Measurements from ENCODE around the gene CA14. TPM values are rescaled to one million over a fixed set of nuclear protein-coding genes. Genes with fewer than 3 reads are reported as not detected.
"Not testable (repeated sequence)": the region's sequence is repeated elsewhere in the genome, so short reads cannot be mapped to it uniquely, and the experiment has no call there.

The CA14 gene
- total RNA-seq, 1 experiment from 2014 or later, result not detected

DNA sequence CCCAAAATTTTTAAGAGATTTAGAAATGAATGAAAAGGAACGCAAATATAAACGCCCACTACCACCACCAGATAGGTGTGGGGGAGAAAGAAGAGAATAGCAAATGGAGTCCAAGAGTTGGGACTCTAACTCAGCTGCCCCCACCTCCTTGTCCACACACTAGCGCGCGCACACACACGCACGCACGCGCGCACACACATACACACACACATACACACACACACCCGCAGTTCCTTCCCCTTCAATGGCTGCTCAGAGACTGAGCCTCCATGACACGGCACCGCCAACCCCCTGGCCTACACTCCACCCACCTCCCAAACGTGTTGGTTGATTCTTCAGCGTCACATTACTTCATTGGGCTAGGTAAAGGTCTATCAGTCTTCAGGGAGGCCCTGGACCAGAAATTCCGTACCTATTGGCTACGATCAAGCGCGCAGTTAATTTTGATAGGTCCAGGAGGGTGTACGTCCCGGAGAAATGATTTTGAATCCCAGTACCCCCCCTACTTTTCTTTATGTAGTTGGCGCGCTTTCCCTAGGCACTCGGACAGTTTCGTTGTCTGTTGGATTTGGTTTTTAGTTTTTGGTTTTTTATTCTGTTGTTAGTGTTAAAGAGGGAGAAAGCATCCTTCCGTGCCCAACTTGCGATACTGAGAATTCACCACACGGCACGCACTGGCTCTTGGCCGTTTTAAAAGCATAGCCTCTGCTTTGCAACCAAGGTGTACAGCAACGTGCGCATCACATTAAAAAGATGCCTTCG, 21.5 kb upstream of the CA14 start, which contains the start of gene ANP32E:
Gene ANP32E (minus strand): TSS at position 261 of the 762 bp plus-strand sequence. CDS start 326 bp downstream, outside the sequence.
- peak within 1 kb of the TSS; percentile 79 for H3K9ac ChIP-seq (ENCODE audit: low read length)
- peak; percentile 100 for DNase-seq
- peak within 1 kb of the TSS; percentile 84 for H2AFZ ChIP-seq (ENCODE audit: low read length)
- H4K20me1 ChIP-seq (ENCODE audit: low read length), result peaks cover 4% of the 10 kb centered on the region; the same call in 1 of the 2 replicates
- H3K9me3 ChIP-seq (ENCODE audit: low read length), result no peaks in the 10 kb centered on the region
- ATAC-seq, result peak; percentile 89
- H3K79me2 ChIP-seq (ENCODE audit: low read length), result peaks cover 48% of the 10 kb centered on the region
- POLR2A ChIA-PET (ENCODE audit: unreplicated experiment), result no interaction called here
- H3K4me3 ChIP-seq (ENCODE audit: low read length), result peak within 1 kb of the TSS; percentile 77
- H3K4me1 ChIP-seq (ENCODE audit: insufficient read depth, low read length), result peaks cover 22% of the 10 kb centered on the region
- H3K27me3 ChIP-seq (ENCODE audit: low read length), result no peaks in the 10 kb centered on the region
- H3K27ac ChIP-seq (ENCODE audit: low read length), result peak within 1 kb of the TSS; percentile 80
- H3F3A ChIP-seq (ENCODE audit: low read length, unreplicated experiment), result no peaks in the 10 kb centered on the region
- TF ChIP-seq, protein P1, sequence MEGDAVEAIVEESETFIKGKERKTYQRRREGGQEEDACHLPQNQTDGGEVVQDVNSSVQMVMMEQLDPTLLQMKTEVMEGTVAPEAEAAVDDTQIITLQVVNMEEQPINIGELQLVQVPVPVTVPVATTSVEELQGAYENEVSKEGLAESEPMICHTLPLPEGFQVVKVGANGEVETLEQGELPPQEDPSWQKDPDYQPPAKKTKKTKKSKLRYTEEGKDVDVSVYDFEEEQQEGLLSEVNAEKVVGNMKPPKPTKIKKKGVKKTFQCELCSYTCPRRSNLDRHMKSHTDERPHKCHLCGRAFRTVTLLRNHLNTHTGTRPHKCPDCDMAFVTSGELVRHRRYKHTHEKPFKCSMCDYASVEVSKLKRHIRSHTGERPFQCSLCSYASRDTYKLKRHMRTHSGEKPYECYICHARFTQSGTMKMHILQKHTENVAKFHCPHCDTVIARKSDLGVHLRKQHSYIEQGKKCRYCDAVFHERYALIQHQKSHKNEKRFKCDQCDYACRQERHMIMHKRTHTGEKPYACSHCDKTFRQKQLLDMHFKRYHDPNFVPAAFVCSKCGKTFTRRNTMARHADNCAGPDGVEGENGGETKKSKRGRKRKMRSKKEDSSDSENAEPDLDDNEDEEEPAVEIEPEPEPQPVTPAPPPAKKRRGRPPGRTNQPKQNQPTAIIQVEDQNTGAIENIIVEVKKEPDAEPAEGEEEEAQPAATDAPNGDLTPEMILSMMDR (conservative IDR thresholded peaks at IDR 0.05; ENCODE audit: low read depth, low read length), result no peak; the same call in 1 of the 2 replicates
- TF ChIP-seq EZH2phosphoT487 (IDR thresholded peaks at IDR 0.05; ENCODE audit: borderline replicate concordance, low read length), result no peak
- TF ChIP-seq EZH2 (IDR thresholded peaks at IDR 0.05; ENCODE audit: low read length, unreplicated experiment), result no peak
- H3K9me2 ChIP-seq (replicated peaks; ENCODE audit: low read length), result no peaks in the 10 kb centered on the region
- intact Hi-C loops (cut with micrococcal nuclease), result loop anchor here (1.0 kb wide), 1 partner anchor 46 kb away; the partner anchor contains the start of gene CIART
- no TSS peak for BruUV-seq (replicated peaks)
- CTCF ChIA-PET, result no interaction called here
- H3K4me2 ChIP-seq (ENCODE audit: low read length), result peak within 1 kb of the TSS; percentile 83
- H3K36me3 ChIP-seq (ENCODE audit: low read depth, low read length), result peaks cover 2% of the 10 kb centered on the region; the same call in 1 of the 2 replicates

GRCh38 chr1:150236614-150237100, 20.9 kb upstream of the CA14 start:
- H3K36me3 ChIP-seq (ENCODE audit: low read depth, low read length), result no peaks in the 10 kb centered on the region
- ChIA-PET CTCF (no interaction called here), POLR2A (ENCODE audit: unreplicated experiment) (interaction anchor here (0.7 kb wide), 1 partner anchor 118 kb away, joined by 5 read pairs; no protein-coding TSS in a partner anchor)
- TF ChIP-seq, protein P1 (conservative IDR thresholded peaks at IDR 0.05; ENCODE audit: low read depth, low read length), result no peak
- TF ChIP-seq EZH2phosphoT487 (IDR thresholded peaks at IDR 0.05; ENCODE audit: borderline replicate concordance, low read length) (no peak), EZH2 (IDR thresholded peaks at IDR 0.05; ENCODE audit: low read length, unreplicated experiment) (no peak)
- H3K9me2 ChIP-seq (replicated peaks; ENCODE audit: low read length), result no peaks in the 10 kb centered on the region
- peak overlapping the region; percentile 74 for H3K9ac ChIP-seq (ENCODE audit: low read length)
- peaks cover 4% of the 10 kb centered on the region; the same call in 1 of the 2 replicates for H4K20me1 ChIP-seq (ENCODE audit: low read length)
- H3K4me1 ChIP-seq (ENCODE audit: insufficient read depth, low read length), result peaks cover 22% of the 10 kb centered on the region
- peak overlapping the region; percentile 77 for H3K4me3 ChIP-seq (ENCODE audit: low read length)
- no peaks in the 10 kb centered on the region for H3K9me3 ChIP-seq (ENCODE audit: low read length)
- H3K27ac ChIP-seq (ENCODE audit: low read length), result peak overlapping the region; percentile 80
- ATAC-seq (no peak), DNase-seq (no peak)
- H3K4me2 ChIP-seq (ENCODE audit: low read length), result peak overlapping the region; percentile 83
- H3F3A ChIP-seq (ENCODE audit: low read length, unreplicated experiment), result no peaks in the 10 kb centered on the region
- H3K27me3 ChIP-seq (ENCODE audit: low read length), result no peaks in the 10 kb centered on the region
- BruUV-seq (replicated peaks), result no TSS peak
- H3K79me2 ChIP-seq (ENCODE audit: low read length), result peaks cover 42% of the 10 kb centered on the region
- intact Hi-C loops (cut with micrococcal nuclease), result loop anchor here (1.0 kb wide), 1 partner anchor 46 kb away; the partner anchor contains the start of gene CIART
- H2AFZ ChIP-seq (ENCODE audit: low read length), result peak overlapping the region; percentile 84

DNA sequence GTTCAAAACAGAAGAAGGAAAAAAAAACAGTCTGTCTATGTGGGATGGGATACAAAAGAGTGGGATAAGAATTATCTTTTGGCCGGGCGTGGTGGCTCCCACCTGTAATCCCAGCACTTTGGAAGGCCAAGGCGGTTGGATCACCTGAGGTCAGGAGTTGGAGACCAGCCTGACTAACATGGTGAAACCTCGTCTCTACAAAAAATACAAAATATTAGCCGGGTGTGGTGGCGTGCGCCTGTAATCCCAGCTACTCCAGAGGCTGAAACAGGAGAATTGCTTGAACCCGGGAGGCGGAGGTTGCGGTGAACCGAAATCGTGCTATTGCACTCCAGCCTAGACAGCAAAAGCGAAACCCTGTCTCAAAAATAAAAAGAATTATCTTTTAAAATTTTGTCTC, 20.4 kb upstream of the CA14 start:
- peak overlapping the region; percentile 83 for H3K4me2 ChIP-seq (ENCODE audit: low read length)
- H3K4me1 ChIP-seq (ENCODE audit: insufficient read depth, low read length), result peaks cover 22% of the 10 kb centered on the region
- H3K27ac ChIP-seq (ENCODE audit: low read length); H3F3A ChIP-seq (ENCODE audit: low read length, unreplicated experiment); H4K20me1 ChIP-seq (ENCODE audit: low read length); CTCF ChIA-PET; H3K9me2 ChIP-seq (replicated peaks; ENCODE audit: low read length); H3K9me3 ChIP-seq (ENCODE audit: low read length); H3K36me3 ChIP-seq (ENCODE audit: low read depth, low read length); H3K27me3 ChIP-seq (ENCODE audit: low read length); DNase-seq; intact Hi-C loops (cut with micrococcal nuclease); H3K9ac ChIP-seq (ENCODE audit: low read length); BruUV-seq (replicated peaks); ATAC-seq: not testable (repeated sequence)
- peak overlapping the region; percentile 84 for H2AFZ ChIP-seq (ENCODE audit: low read length)
- POLR2A ChIA-PET (ENCODE audit: unreplicated experiment), result interaction anchor here (0.7 kb wide), 1 partner anchor 119 kb away, joined by 5 read pairs; no protein-coding TSS in a partner anchor
- H3K79me2 ChIP-seq (ENCODE audit: low read length), result peaks cover 37% of the 10 kb centered on the region
- H3K4me3 ChIP-seq (ENCODE audit: low read length), result peak overlapping the region; percentile 77; the same call in 1 of the 2 replicates
